HepG2 (cell line): ENCODE data around the gene CASS4. TPM values are rescaled to one million over a fixed set of nuclear protein-coding genes. Genes with fewer than 3 reads are reported as not detected.

Source experiments
- CENPT ChIP-seq: sonication (generic); formaldehyde crosslinking; IDR thresholded peaks from 2 replicates; pipeline ENCODE4 v1.8.0; 2022; ENCODE audit warnings: low read depth, mild to moderate bottlenecking, moderate library complexity, missing genetic modification reagents
- EHMT2 ChIP-seq: fragments of 200-600 bp; sonication (generic); IDR thresholded peaks from 2 replicates; pipeline ENCODE4 v1.7.0; 2017; ENCODE audit warnings: antibody characterized with exemption, low read depth, low read length, borderline replicate concordance
- ELF4 ChIP-seq: sonication (generic); formaldehyde crosslinking; IDR thresholded peaks from 2 replicates; pipeline ENCODE4 v1.5.0; 2020; ENCODE audit warnings: missing genetic modification reagents, mild to moderate bottlenecking, moderate library complexity, borderline replicate concordance
- FOXA3 ChIP-seq: IDR thresholded peaks from 2 replicates; pipeline ENCODE4 v1.6.1; 2016; ENCODE audit warnings: missing genetic modification reagents, missing compliant biosample characterization
- FOXK1 ChIP-seq: sonication (generic); formaldehyde crosslinking; IDR thresholded peaks from 2 replicates; pipeline ENCODE4 v1.4.0; 2020; ENCODE audit warnings: low read depth, missing genetic modification reagents, borderline replicate concordance
- GABPB1 ChIP-seq: IDR thresholded peaks from 2 replicates; pipeline ENCODE4 v1.6.1; 2016; ENCODE audit warnings: mild to moderate bottlenecking, missing genetic modification reagents, moderate library complexity, missing compliant biosample characterization
- MED13 ChIP-seq: sonication (generic); formaldehyde crosslinking; IDR thresholded peaks from 2 replicates; pipeline ENCODE4 v1.5.0; 2020; ENCODE audit warnings: missing genetic modification reagents
- NBN ChIP-seq: fragments of 450-650 bp; conservative IDR thresholded peaks from 2 replicates; pipeline ENCODE4 v1.6.1; 2017
- NR3C1 ChIP-seq: sonication (generic); formaldehyde crosslinking; IDR thresholded peaks from 2 replicates; pipeline ENCODE4 v1.4.0; 2020; ENCODE audit warnings: missing genetic modification reagents
- PHF21A ChIP-seq: sonication (generic); formaldehyde crosslinking; IDR thresholded peaks from 2 replicates; pipeline ENCODE4 v1.5.0; 2020; ENCODE audit warnings: mild to moderate bottlenecking, missing genetic modification reagents
- POLR2A ChIP-seq, 2 experiments: IDR thresholded peaks; 2 replicates each; pipeline ENCODE4 v1.6.1; 2011; ENCODE audit warnings: low read depth in 2 of 2, low read length in 2 of 2, mild to moderate bottlenecking in 1 of 2, moderate library complexity in 1 of 2; ENCODE audit not compliant: insufficient read depth in 1 of 2
- SSRP1 ChIP-seq: IDR thresholded peaks from 2 replicates; pipeline ENCODE4 v1.6.1; 2016; ENCODE audit warnings: control low read depth
- TEAD2 ChIP-seq: sonication (generic); formaldehyde crosslinking; IDR thresholded peaks from 2 replicates; pipeline ENCODE4 v1.9.0; 2021; ENCODE audit warnings: missing genetic modification reagents
- ZNF17 ChIP-seq: sonication (generic); formaldehyde crosslinking; IDR thresholded peaks from 2 replicates; pipeline ENCODE4 v1.5.0; 2020; ENCODE audit warnings: mild to moderate bottlenecking, missing genetic modification reagents
- ZNF205 ChIP-seq: IDR thresholded peaks from 2 replicates; pipeline ENCODE4 v1.6.1; 2018; ENCODE audit warnings: missing biosample characterization, missing genetic modification reagents
- ZNF441 ChIP-seq: sonication (generic); formaldehyde crosslinking; IDR thresholded peaks from 2 replicates; pipeline ENCODE4 v1.7.0; 2021; ENCODE audit warnings: missing genetic modification reagents, borderline replicate concordance
- ZNF619 ChIP-seq: sonication (generic); formaldehyde crosslinking; IDR thresholded peaks from 2 replicates; pipeline ENCODE4 v1.4.0; 2020; ENCODE audit warnings: mild to moderate bottlenecking, missing genetic modification reagents
- ZNF670 ChIP-seq: sonication (generic); formaldehyde crosslinking; IDR thresholded peaks from 2 replicates; pipeline ENCODE4 v1.8.0; 2022; ENCODE audit warnings: mild to moderate bottlenecking, missing genetic modification reagents, borderline replicate concordance
- polyA plus RNA-seq, 8 experiments: library from polyadenylated mRNA; depleted of rRNA in 3 of 8; stranded (reverse) in 7 of 8; unstranded in 1 of 8; fragments of >200 nt; fragmentation: Illumina TruSeq in 4 of 8; extraction: Trizol in 4 of 8; gene quantifications; 2 replicates each; pipeline versions ENCODE4 v1.2.1 to v1.2.3, GENCODE V29; 2011 to 2016; ENCODE audit warnings: low read depth in 4 of 8, missing spikeins in 1 of 8, mixed read lengths in 1 of 8; ENCODE audit not compliant: insufficient read depth in 1 of 8
- total RNA-seq, 5 experiments: library from RNA; depleted of rRNA; stranded (reverse); fragments of >200 nt; fragmentation: Illumina TruSeq; extraction: Trizol; gene quantifications; 2 replicates each; pipeline ENCODE4 v1.2.3, GENCODE V29; 2016; ENCODE audit warnings: low read depth in 1 of 5
- TF ChIP-seq, protein P1 (sequence below): sonication (generic); formaldehyde crosslinking; IDR thresholded peaks from 2 replicates; pipeline ENCODE4 v1.4.0; 2020; ENCODE audit warnings: missing genetic modification reagents
- TF ChIP-seq, protein P2 (sequence below): sonication (generic); formaldehyde crosslinking; IDR thresholded peaks from 2 replicates; pipeline ENCODE4 v1.5.0; 2020; ENCODE audit warnings: missing genetic modification reagents, mild to moderate bottlenecking, borderline replicate concordance
- TF ChIP-seq, protein P3 (sequence below): sonication (generic); formaldehyde crosslinking; IDR thresholded peaks from 2 replicates; pipeline ENCODE4 v1.5.1; 2020; ENCODE audit warnings: mild to moderate bottlenecking, missing genetic modification reagents, moderate library complexity
- TF ChIP-seq, protein P4 (sequence below): sonication (generic); formaldehyde crosslinking; IDR thresholded peaks from 2 replicates; pipeline ENCODE4 v1.4.0; 2020; ENCODE audit warnings: missing genetic modification reagents

The CASS4 gene
- total and polyA plus RNA-seq, 2 of the 13 experiments (the other 11 are each of a cell fraction or from before 2014, with no cell fraction given), result 0.17 to 0.49 TPM

DNA sequence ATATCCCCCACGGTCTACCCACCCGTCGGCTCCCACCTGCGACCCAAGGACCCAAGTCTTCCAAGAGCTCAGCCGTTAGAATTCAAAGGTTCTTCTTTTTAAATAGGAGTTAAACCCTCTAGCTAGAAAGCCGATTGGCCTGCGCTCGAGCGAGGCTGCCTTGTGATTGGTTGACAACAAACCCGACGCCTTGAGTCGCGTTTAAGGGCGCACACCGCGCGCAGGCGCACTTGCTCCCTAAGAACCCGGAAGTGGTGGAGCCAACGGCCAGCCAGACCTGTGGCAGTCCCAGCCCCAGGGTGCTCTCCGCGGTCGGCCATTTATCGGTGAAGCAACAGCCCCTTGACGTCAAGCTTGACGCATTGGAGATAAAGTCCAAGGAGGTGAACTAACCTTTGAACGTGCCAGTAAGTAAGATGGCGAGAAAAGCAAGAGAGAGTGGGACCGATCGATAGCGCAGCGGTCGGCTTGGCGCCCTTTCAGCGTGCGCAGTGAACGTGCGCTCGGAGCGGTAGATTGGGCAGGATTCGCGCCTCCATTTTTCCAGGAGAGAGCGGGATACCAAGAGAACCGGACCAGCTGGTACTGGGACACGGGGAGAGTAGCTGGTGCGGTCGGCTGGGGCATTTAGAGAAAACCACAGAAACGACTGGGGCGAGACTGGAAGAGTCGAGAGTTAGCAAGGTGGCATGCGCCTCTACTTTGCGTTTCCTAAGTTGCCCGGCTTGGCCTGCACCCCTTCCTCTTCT is 19.8 kb upstream of the CASS4 start, which contains the start of the genes AURKA and CSTF1 (continued):
- TF ChIP-seq NBN (no peak), FOXA3 (CRISPR knock-in tag) (peak; percentile 94), EHMT2 (no peak; the same call in 1 of the 2 replicates), PHF21A (CRISPR knock-in tag) (peak; percentile 98), ZNF441 (CRISPR knock-in tag) (peak; percentile 96), ZNF205 (CRISPR knock-in tag) (peak; percentile 95), ZNF17 (CRISPR knock-in tag) (no peak), GABPB1 (peak; percentile 93), FOXK1 (peak; percentile 97; the same call in 1 of the 2 replicates), ELF4 (peak; percentile 100), SSRP1 (peak; percentile 91), ZNF619 (CRISPR knock-in tag) (peak; percentile 100), POLR2A (IDR thresholded peaks at IDR 0.05; ENCODE audit: insufficient read depth in 1 of 2, low read depth in 2 of 2, low read length in 2 of 2) (peak; percentile 85 to 88), NR3C1 (CRISPR knock-in tag) (no peak), TEAD2 (CRISPR knock-in tag) (peak; percentile 93), CENPT (CRISPR knock-in tag) (peak; percentile 94), ZNF670 (CRISPR knock-in tag) (peak; percentile 88; the same call in 1 of the 2 replicates), MED13 (CRISPR knock-in tag) (peak; percentile 97; the same call in 1 of the 2 replicates)
- TF ChIP-seq, protein P1, sequence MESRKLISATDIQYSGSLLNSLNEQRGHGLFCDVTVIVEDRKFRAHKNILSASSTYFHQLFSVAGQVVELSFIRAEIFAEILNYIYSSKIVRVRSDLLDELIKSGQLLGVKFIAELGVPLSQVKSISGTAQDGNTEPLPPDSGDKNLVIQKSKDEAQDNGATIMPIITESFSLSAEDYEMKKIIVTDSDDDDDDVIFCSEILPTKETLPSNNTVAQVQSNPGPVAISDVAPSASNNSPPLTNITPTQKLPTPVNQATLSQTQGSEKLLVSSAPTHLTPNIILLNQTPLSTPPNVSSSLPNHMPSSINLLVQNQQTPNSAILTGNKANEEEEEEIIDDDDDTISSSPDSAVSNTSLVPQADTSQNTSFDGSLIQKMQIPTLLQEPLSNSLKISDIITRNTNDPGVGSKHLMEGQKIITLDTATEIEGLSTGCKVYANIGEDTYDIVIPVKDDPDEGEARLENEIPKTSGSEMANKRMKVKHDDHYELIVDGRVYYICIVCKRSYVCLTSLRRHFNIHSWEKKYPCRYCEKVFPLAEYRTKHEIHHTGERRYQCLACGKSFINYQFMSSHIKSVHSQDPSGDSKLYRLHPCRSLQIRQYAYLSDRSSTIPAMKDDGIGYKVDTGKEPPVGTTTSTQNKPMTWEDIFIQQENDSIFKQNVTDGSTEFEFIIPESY (CRISPR knock-in tag), result peak; percentile 92
- TF ChIP-seq, protein P2, sequence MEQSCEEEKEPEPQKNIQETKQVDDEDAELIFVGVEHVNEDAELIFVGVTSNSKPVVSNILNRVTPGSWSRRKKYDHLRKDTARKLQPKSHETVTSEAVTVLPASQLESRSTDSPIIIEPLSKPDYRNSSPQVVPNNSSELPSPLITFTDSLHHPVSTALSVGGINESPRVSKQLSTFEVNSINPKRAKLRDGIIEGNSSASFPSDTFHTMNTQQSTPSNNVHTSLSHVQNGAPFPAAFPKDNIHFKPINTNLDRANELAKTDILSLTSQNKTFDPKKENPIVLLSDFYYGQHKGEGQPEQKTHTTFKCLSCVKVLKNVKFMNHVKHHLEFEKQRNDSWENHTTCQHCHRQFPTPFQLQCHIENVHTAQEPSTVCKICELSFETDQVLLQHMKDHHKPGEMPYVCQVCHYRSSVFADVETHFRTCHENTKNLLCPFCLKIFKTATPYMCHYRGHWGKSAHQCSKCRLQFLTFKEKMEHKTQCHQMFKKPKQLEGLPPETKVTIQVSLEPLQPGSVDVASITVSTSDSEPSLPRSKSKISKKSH (CRISPR knock-in tag), result peak; percentile 100
- TF ChIP-seq, protein P3, sequence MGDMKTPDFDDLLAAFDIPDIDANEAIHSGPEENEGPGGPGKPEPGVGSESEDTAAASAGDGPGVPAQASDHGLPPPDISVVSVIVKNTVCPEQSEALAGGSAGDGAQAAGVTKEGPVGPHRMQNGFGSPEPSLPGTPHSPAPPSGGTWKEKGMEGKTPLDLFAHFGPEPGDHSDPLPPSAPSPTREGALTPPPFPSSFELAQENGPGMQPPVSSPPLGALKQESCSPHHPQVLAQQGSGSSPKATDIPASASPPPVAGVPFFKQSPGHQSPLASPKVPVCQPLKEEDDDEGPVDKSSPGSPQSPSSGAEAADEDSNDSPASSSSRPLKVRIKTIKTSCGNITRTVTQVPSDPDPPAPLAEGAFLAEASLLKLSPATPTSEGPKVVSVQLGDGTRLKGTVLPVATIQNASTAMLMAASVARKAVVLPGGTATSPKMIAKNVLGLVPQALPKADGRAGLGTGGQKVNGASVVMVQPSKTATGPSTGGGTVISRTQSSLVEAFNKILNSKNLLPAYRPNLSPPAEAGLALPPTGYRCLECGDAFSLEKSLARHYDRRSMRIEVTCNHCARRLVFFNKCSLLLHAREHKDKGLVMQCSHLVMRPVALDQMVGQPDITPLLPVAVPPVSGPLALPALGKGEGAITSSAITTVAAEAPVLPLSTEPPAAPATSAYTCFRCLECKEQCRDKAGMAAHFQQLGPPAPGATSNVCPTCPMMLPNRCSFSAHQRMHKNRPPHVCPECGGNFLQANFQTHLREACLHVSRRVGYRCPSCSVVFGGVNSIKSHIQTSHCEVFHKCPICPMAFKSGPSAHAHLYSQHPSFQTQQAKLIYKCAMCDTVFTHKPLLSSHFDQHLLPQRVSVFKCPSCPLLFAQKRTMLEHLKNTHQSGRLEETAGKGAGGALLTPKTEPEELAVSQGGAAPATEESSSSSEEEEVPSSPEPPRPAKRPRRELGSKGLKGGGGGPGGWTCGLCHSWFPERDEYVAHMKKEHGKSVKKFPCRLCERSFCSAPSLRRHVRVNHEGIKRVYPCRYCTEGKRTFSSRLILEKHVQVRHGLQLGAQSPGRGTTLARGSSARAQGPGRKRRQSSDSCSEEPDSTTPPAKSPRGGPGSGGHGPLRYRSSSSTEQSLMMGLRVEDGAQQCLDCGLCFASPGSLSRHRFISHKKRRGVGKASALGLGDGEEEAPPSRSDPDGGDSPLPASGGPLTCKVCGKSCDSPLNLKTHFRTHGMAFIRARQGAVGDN (CRISPR knock-in tag), result peak; percentile 99
- TF ChIP-seq, protein P4, sequence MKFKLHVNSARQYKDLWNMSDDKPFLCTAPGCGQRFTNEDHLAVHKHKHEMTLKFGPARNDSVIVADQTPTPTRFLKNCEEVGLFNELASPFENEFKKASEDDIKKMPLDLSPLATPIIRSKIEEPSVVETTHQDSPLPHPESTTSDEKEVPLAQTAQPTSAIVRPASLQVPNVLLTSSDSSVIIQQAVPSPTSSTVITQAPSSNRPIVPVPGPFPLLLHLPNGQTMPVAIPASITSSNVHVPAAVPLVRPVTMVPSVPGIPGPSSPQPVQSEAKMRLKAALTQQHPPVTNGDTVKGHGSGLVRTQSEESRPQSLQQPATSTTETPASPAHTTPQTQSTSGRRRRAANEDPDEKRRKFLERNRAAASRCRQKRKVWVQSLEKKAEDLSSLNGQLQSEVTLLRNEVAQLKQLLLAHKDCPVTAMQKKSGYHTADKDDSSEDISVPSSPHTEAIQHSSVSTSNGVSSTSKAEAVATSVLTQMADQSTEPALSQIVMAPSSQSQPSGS (CRISPR knock-in tag), result peak; percentile 99
